Suprapubic skin (tissue), 4 donors: ENCODE results near the gene OR1K1. TPM values are rescaled to one million over a fixed set of nuclear protein-coding genes. Genes with fewer than 3 reads are reported as not detected.
"Not testable (repeated sequence)": the region's sequence is repeated elsewhere in the genome, so short reads cannot be mapped to it uniquely, and the experiment has no call there.

Experiments used
- DNase-seq, 2 donors: peaks; one replicate each; pipeline ENCODE4 v3.0.0-alpha.2; 2019; ENCODE audit warnings: low spot score in 2 of 2
- H3K27ac ChIP-seq: fragments of 200-600 bp; sonication (generic); one replicate; pipeline ENCODE4 v1.5.1; 2019
- H3K27me3 ChIP-seq: fragments of 200-600 bp; sonication (generic); one replicate; pipeline ENCODE4 v1.5.1; 2019
- H3K36me3 ChIP-seq: fragments of 200-600 bp; sonication (generic); one replicate; pipeline ENCODE4 v1.5.1; 2019
- H3K4me1 ChIP-seq: fragments of 200-600 bp; sonication (generic); one replicate; pipeline ENCODE4 v1.5.1; 2019
- H3K4me3 ChIP-seq: fragments of 200-600 bp; sonication (generic); one replicate; pipeline ENCODE4 v1.5.1; 2019; ENCODE audit warnings: mild to moderate bottlenecking
- H3K9me3 ChIP-seq: fragments of 200-600 bp; sonication (generic); one replicate; pipeline ENCODE4 v1.5.1; 2019
- EP300 ChIP-seq: sonication (generic); formaldehyde crosslinking; IDR thresholded peaks from one replicate; pipeline ENCODE4 v1.6.1; 2017; ENCODE audit warnings: antibody characterized with exemption
- POLR2A ChIP-seq, 2 donors: fragments of 450-650 bp; IDR thresholded peaks; one replicate each; pipeline ENCODE4 v1.6.1; 2017; ENCODE audit warnings: antibody characterized with exemption in 2 of 2, mild to moderate bottlenecking in 2 of 2, moderate library complexity in 2 of 2
- POLR2AphosphoS5 ChIP-seq, 3 donors: sonication (generic); formaldehyde crosslinking; IDR thresholded peaks; one replicate each; pipeline ENCODE4 v1.6.1; 2017; ENCODE audit warnings: antibody characterized with exemption in 3 of 3
- WGBS: methylation state at CpG from one replicate; pipeline ENCODE4 v1.1.5; 2018; 5-methylcytosine and 5-hydroxymethylcytosine counted together
- total RNA-seq, 4 donors: library from RNA; depleted of rRNA; stranded (reverse); fragments of >200 nt; gene quantifications; one replicate each; pipeline ENCODE4 v1.1.0, GENCODE V29; 2016
- TF ChIP-seq, protein P1 (sequence below), 2 donors: fragments of 200-600 bp in 1 of 2; fragments of 450-650 bp in 1 of 2; sonication (generic) in 1 of 2; IDR thresholded peaks; one replicate each; pipeline ENCODE4 v1.5.1; 2016 to 2019; ENCODE audit warnings: antibody characterized with exemption in 2 of 2, mild to moderate bottlenecking in 1 of 2, moderate library complexity in 1 of 2

Gene OR1K1
- total RNA-seq, 4 donors from 2014 or later, result not detected

GRCh38 chr9:122806661-122807060 is 6.7 kb downstream of the OR1K1 start:
- H3K27me3 ChIP-seq, result no peaks in the 10 kb centered on the region
- no peaks in the 10 kb centered on the region for H3K36me3 ChIP-seq
- TF ChIP-seq, protein P1, sequence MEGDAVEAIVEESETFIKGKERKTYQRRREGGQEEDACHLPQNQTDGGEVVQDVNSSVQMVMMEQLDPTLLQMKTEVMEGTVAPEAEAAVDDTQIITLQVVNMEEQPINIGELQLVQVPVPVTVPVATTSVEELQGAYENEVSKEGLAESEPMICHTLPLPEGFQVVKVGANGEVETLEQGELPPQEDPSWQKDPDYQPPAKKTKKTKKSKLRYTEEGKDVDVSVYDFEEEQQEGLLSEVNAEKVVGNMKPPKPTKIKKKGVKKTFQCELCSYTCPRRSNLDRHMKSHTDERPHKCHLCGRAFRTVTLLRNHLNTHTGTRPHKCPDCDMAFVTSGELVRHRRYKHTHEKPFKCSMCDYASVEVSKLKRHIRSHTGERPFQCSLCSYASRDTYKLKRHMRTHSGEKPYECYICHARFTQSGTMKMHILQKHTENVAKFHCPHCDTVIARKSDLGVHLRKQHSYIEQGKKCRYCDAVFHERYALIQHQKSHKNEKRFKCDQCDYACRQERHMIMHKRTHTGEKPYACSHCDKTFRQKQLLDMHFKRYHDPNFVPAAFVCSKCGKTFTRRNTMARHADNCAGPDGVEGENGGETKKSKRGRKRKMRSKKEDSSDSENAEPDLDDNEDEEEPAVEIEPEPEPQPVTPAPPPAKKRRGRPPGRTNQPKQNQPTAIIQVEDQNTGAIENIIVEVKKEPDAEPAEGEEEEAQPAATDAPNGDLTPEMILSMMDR (IDR thresholded peaks at IDR 0.05), result no peak
- TF ChIP-seq EP300, result no peak
- no peak for TF ChIP-seq POLR2A (IDR thresholded peaks at IDR 0.05)
- no peak for TF ChIP-seq POLR2AphosphoS5 (IDR thresholded peaks at IDR 0.05)
- WGBS, result 88% methylated on average over 4 of the region's 4 CpGs
- peaks cover 25% of the 10 kb centered on the region for H3K4me1 ChIP-seq
- no peak overlapping the region for H3K27ac ChIP-seq
- H3K9me3 ChIP-seq, result no peaks in the 10 kb centered on the region
- H3K4me3 ChIP-seq, result no peak overlapping the region
- DNase-seq, result no peak

DNA sequence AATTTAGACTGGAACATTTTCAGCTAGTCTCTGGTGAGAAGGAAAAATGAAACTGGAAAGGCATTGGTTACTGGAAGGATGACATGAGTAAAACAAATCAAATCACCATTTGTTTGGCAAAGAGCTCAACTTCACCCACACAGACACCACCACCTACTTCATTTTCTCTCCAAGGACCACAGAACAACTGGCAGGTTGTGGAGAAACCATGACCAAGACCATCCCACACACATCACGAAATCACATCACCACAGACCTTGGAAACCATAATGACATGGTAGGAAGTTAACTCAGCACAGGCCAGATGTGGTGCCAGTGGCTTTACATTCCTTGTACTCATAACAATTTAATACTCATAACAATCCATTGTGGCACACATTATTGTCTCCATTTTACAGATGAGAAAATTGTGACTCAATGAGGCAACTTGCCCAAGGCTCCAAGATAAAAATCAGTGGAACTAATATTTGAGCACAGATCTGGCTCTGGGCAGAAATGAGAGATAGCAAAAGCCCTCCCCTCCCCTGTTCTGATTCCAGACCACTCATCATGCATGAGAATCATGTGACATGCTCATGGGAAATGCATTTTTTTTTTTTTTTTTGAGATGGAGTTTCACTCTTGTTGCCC is 7.5 kb downstream of the OR1K1 start:
- TF ChIP-seq POLR2AphosphoS5 (IDR thresholded peaks at IDR 0.05) (no peak), POLR2A (IDR thresholded peaks at IDR 0.05) (no peak)
- 73% methylated on average over 1 of the region's 1 CpG for WGBS
- H3K27ac ChIP-seq, result no peak overlapping the region
- H3K9me3 ChIP-seq, result no peaks in the 10 kb centered on the region
- H3K4me3 ChIP-seq, result no peak overlapping the region
- H3K27me3 ChIP-seq, result no peaks in the 10 kb centered on the region
- peaks cover 25% of the 10 kb centered on the region for H3K4me1 ChIP-seq
- H3K36me3 ChIP-seq, result no peaks in the 10 kb centered on the region
- no peak for DNase-seq

DNA sequence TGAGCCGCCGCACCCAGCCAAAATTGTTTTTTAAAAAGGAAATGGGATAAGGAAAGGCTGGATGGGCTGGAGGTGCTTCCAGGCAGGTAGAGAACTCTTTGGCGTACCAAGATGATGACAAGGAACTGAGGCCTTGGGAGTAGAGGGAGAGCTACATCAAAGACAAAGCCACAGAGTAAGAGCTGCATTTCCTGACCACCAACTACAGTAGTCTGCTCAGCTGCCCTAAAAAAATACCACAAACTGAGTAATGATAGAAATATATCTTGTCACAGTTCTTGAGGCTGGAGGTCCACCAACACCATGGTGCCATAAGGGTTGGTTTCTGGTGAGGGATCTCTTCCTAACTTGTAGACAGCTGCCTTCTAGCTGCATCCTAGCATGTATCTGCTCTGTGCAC is 8.2 kb downstream of the OR1K1 start:
- Histone ChIP-seq H3K27ac (no peak overlapping the region), H3K4me3 (no peak overlapping the region), H3K9me3 (no peaks in the 10 kb centered on the region), H3K27me3 (no peaks in the 10 kb centered on the region), H3K36me3 (no peaks in the 10 kb centered on the region), H3K4me1 (peaks cover 25% of the 10 kb centered on the region)
- TF ChIP-seq POLR2AphosphoS5 (IDR thresholded peaks at IDR 0.05) (no peak), POLR2A (IDR thresholded peaks at IDR 0.05) (no peak), EP300 (no peak)
- TF ChIP-seq, protein P1 (IDR thresholded peaks at IDR 0.05), result no peak
- DNase-seq, result no peak
- 93% methylated on average over 3 of the region's 3 CpGs for WGBS

DNA sequence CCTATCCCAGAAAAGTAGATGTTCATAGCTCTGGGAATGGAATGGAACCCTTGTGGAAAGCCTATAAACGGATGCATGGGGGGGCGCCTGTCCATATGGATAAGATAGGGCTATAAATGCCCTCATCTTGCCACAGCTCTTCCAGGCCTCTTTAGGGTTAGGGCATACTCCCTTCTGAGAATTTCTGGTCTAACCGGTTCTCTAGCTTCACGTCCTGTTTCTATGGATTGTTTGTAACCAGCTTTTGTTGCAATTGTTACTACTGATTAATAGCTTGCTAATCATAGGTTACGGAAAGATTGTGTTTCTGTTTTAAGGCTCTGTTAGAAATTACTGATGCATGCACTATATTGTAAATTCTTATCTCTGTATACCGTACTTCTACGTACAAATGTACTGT is 9.3 kb downstream of the OR1K1 start:
- not testable (repeated sequence) for DNase-seq, H3K4me3 ChIP-seq, H3K27me3 ChIP-seq, H3K9me3 ChIP-seq, H3K36me3 ChIP-seq
- H3K4me1 ChIP-seq, result peaks cover 25% of the 10 kb centered on the region
- H3K27ac ChIP-seq, result peak overlapping the region; percentile 25
- WGBS, result 58% methylated on average over 7 of the region's 7 CpGs

DNA sequence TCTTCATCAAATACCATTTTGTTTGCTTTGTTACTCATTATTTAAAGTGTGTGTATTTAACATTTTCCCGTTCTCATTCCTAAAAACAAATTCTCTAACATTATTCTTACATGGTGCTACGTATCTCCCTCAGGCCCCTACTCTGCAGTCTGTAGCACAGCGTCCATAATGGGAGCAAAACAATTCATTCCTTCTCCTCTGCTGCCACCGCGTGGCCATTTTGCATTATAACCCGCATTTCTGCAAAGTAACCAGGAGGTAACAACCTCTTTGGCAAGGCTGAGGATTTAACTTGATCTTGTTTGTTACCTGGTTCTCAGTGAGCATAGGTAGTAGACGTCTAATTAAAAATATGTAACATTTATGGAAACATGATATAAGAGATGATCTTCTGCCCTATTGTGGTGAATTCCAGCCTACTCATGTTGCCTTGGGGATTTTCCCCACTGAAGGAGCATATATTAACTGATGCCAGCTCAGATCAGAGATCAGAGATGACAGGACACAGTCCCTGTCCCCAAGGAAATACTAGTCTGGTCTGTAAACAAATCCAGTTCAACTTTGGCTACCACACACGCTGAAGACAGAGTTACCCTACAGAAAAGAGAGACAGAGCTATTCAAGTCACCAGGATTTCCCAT is 10.5 kb downstream of the OR1K1 start:
- Histone ChIP-seq H3K27me3 (no peaks in the 10 kb centered on the region), H3K4me1 (peaks cover 29% of the 10 kb centered on the region), H3K36me3 (no peaks in the 10 kb centered on the region), H3K4me3 (no peak overlapping the region), H3K9me3 (no peaks in the 10 kb centered on the region), H3K27ac (peak overlapping the region; percentile 25)
- peak in 1 of 2 donors; percentile 79 for DNase-seq
- TF ChIP-seq EP300 (no peak), POLR2AphosphoS5 (IDR thresholded peaks at IDR 0.05) (no peak)
- TF ChIP-seq, protein P1 (IDR thresholded peaks at IDR 0.05), result peak; percentile 53 to 89
- 4% methylated on average over 8 of the region's 8 CpGs for WGBS

- no peak for DNase-seq
- no peaks in the 10 kb centered on the region for H3K9me3 ChIP-seq
- peaks cover 32% of the 10 kb centered on the region for H3K4me1 ChIP-seq
- H3K27me3 ChIP-seq, result no peaks in the 10 kb centered on the region
- H3K4me3 ChIP-seq, result no peak overlapping the region
- peaks cover 14% of the 10 kb centered on the region for H3K36me3 ChIP-seq
- TF ChIP-seq POLR2A (IDR thresholded peaks at IDR 0.05) (no peak), EP300 (no peak), POLR2AphosphoS5 (IDR thresholded peaks at IDR 0.05) (no peak)
- TF ChIP-seq, protein P1 (IDR thresholded peaks at IDR 0.05), result no peak
- WGBS, result 79% methylated on average over 4 of the region's 4 CpGs
- H3K27ac ChIP-seq, result no peak overlapping the region
Measured at GRCh38 chr9:122812736-122813135, 12.8 kb downstream of the OR1K1 start.
